ENCODE results near the gene SUSD1.

GRCh38 chr9:112157087-112157486 is 18.0 kb downstream of the SUSD1 start:
- TF ChIP-seq CTCF (IDR thresholded peaks at IDR 0.05): no peak
- TF ChIP-seq POLR2AphosphoS5 (IDR thresholded peaks at IDR 0.05): no peak
- TF ChIP-seq POLR2A (IDR thresholded peaks at IDR 0.05): no peak
